H1 (cell line): Measurements from ENCODE around the gene CHMP1B. TPM values are rescaled to one million over a fixed set of nuclear protein-coding genes. Genes with fewer than 3 reads are reported as not detected.

Experiments
- ATF2 ChIP-seq: IDR thresholded peaks from 2 replicates; pipeline ENCODE4 v1.6.1; 2012; ENCODE audit warnings: low read length, inconsistent platforms
- BCL11A ChIP-seq, 2 experiments: IDR thresholded peaks; one replicate each; pipeline ENCODE4 v1.6.1; 2011; ENCODE audit warnings: low read depth in 2 of 2, low read length in 2 of 2, mild to moderate bottlenecking in 2 of 2
- CHD7 ChIP-seq: fragments of 300-600 bp; sonication (generic); IDR thresholded peaks from 2 replicates; pipeline ENCODE4 v1.7.1; 2012; ENCODE audit warnings: low read length, moderate library complexity, mild to moderate bottlenecking, inconsistent platforms; ENCODE audit not compliant: insufficient replicate concordance
- CREB1 ChIP-seq: IDR thresholded peaks from 2 replicates; pipeline ENCODE4 v1.6.1; 2012; ENCODE audit warnings: inconsistent platforms
- EP300 ChIP-seq, 2 experiments: IDR thresholded peaks; 1 replicate in 1 of 2; 2 replicates in 1 of 2; pipeline ENCODE4 v1.6.1; 2011 to 2012; ENCODE audit warnings: low read depth in 2 of 2, low read length in 2 of 2, mild to moderate bottlenecking in 2 of 2, borderline replicate concordance in 1 of 2, inconsistent platforms in 1 of 2, moderate library complexity in 1 of 2
- HDAC6 ChIP-seq: IDR thresholded peaks from one replicate; pipeline ENCODE4 v1.7.1; 2012; ENCODE audit warnings: low read depth, mild to moderate bottlenecking, inconsistent platforms, low read length, moderate library complexity
- SIRT6 ChIP-seq: IDR thresholded peaks from one replicate; pipeline ENCODE4 v1.7.1; 2012; ENCODE audit warnings: low read length, inconsistent platforms
- SIX5 ChIP-seq: IDR thresholded peaks from 2 replicates; pipeline ENCODE4 v1.6.1; 2011; ENCODE audit warnings: mild to moderate bottlenecking, low read depth, low read length
- SP1 ChIP-seq: IDR thresholded peaks from 2 replicates; pipeline ENCODE4 v1.6.1; 2011; ENCODE audit warnings: low read depth, low read length
- TAF1 ChIP-seq: IDR thresholded peaks from 2 replicates; pipeline ENCODE4 v1.6.1; 2011; ENCODE audit warnings: mild to moderate bottlenecking, low read depth, low read length
- TAF7 ChIP-seq: optimal IDR thresholded peaks from 2 replicates; pipeline ENCODE3; 2011; ENCODE audit warnings: low read depth, mild to moderate bottlenecking, inconsistent platforms, low read length, moderate library complexity, borderline replicate concordance
- polyA plus RNA-seq, 7 experiments: library from polyadenylated mRNA; depleted of rRNA in 3 of 7; stranded (reverse) in 5 of 7; unstranded in 2 of 7; fragments of >200 nt in 5 of 7; fragments of 200-250 nt in 2 of 7; gene quantifications; 1 replicate in 5 of 7; 2 replicates in 1 of 7; 4 replicates in 1 of 7; pipeline versions ENCODE4 v1.2.1 to v1.2.3, GENCODE V29; 2011 to 2013; ENCODE audit warnings: missing spikeins in 2 of 7, mixed read lengths in 2 of 7
- total RNA-seq: library from RNA; stranded (reverse); fragmentation: NEBNext Ultra II Directional; extraction: Animal tissue kit (Norgen Biotek cat#: 25700); gene quantifications from 2 replicates; pipeline ENCODE4 v1.2.1, GENCODE V29; 2021

The CHMP1B gene
- total and polyA plus RNA-seq, 2 of the 8 experiments (the other 6 are each of a cell fraction or from before 2014, with no cell fraction given): 30.5 to 43.2 TPM

- TF ChIP-seq CHD7: no peak
- TF ChIP-seq HDAC6: no peak
- no peak for TF ChIP-seq SIX5
- TF ChIP-seq CREB1: no peak
- no peak for TF ChIP-seq SIRT6
- no peak for TF ChIP-seq SP1
- no peak for TF ChIP-seq BCL11A (IDR thresholded peaks at IDR 0.05; ENCODE audit: low read depth in 2 of 2, low read length in 2 of 2)
- no peak for TF ChIP-seq TAF7
- TF ChIP-seq EP300 (IDR thresholded peaks at IDR 0.05; ENCODE audit: borderline replicate concordance in 1 of 2, low read depth in 2 of 2, low read length in 2 of 2): no peak
- TF ChIP-seq TAF1: no peak
- TF ChIP-seq ATF2: no peak
Measured at GRCh38 chr18:11850821-11851145, 430 bp upstream of the CHMP1B start (continued).
